GM15510 (cell line): ENCODE results near the gene CCL4.

Experiments
- POLR2A ChIP-seq: IDR thresholded peaks from 3 replicates; pipeline ENCODE4 v1.6.1; 2011; ENCODE audit warnings: borderline replicate concordance; ENCODE audit not compliant: insufficient read length; ENCODE audit errors: extremely low read depth

Gene CCL4

DNA sequence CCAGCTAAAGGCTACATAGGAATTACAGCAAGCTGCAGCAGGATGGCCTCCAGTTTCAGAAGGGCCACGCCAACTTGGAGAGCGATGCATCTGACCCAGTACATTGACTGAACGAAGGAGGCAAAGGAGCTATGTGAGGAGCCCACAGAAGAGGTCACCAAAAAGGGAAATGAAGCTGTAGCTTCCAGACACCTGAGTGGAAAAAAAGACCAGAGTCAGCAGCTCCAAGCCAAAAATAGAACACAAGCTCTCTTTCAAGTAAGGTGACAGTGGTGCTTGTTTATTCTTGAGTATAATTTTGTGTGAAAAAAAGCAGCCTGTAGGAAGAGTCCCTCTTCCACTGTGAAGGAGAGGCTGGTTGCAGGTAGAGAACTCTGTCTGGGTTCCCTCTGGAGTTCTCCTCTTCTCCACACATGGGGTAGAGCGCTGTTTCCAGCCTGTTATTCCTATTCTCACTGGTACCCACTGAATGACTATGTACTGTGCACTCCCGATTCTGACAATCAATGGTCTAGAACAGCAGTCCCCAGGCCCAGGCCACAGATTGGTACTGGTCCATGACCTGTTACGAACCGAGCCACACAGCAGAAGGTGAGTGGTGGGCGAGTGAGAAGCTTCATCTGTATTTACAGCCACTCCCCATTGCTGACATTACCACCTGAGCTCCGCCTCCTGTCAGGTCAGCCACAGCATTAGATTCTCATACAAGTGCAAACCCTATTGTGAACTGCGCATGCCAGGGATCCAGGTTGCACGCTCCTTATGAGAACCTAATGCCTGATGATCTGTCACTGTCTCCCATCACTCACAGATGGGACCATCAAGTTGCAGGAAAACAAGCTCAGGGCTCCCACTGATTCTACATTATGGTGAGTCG lies 15.1 kb downstream of the CCL4 start:
- TF ChIP-seq POLR2A = no peak

DNA sequence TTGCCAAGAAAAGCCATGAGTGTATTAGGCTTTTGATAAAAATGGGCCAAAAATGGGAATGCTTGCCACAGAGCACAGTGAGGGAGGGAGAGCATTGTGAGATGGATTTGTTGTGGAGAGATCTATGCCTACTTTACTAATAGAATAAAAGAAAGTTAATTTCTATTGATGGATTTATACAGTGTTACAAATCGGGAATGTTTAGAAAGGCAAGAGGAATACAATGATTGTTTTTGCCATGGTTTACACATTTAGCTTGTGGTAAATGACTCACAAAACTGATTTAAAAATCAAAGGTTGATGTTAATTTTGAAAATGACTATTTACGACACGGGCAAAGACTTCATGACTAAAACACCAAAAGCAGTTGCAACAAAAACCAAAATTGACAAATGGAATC lies 16.6 kb downstream of the CCL4 start:
- TF ChIP-seq POLR2A = no peak

DNA sequence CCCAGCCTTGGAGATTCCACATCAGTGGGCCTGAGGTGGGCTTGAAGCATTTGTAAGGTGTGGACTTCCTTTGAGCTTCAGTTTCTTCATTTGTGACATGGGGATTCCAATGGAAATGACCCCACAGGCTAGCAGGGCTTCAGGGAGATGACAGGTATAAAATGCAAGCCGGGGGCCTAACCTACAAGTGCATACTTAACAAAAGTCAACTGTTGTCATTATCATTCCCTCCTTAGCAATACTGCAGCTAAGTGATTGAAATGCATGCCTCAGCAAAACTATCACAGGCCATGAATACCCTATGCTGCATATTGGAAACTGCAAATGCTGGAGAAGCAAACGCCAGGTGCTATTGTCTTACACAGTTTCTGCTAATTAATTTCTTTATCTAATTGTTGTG lies 19.8 kb downstream of the CCL4 start:
- TF ChIP-seq POLR2A = no peak

DNA sequence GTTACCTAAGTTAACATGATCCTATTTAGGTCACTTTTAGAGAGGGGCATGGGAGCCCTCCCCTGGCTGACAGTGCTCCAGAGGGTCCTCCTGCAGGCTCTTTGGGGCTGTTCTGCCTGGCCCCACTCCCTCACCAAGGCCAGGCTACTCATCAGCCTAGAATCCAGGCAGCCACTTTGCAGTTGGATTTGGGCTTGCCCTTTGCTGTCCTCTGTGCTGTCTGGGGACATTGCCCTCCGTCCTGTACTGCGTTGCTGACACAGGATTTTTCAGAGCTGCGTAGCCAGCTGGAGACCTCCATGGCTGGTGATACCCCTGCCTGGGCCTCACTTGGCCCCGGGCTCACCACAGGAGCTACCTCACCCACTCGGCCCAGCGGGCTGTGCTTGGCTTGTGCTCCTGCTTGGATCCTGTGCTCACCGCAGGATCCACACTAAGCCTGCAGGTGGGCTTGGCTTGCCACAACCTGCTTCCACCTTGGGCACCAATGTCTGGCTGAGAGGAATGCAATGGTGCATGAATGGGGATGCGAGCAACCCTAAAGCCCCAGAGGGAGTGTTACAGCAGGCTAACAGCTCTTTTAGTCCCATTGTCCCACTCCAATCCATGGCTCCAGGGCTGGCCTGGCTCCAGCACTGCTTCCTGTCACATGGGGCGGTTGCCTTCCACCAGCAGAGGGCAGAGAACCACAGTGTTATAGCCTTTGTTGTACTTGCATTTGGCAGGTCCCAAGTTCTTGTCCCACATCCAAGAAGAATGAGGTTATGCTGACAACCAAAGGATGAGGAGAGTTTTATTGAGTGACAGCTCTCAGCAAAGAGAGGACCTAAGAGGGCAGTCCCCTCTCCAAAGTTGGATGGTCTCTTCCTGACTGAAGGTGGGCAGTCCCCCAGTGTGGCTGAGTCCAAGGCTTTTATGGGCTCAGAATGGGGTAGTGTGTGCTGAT lies 21.5 kb downstream of the CCL4 start:
- TF ChIP-seq POLR2A = no peak

DNA sequence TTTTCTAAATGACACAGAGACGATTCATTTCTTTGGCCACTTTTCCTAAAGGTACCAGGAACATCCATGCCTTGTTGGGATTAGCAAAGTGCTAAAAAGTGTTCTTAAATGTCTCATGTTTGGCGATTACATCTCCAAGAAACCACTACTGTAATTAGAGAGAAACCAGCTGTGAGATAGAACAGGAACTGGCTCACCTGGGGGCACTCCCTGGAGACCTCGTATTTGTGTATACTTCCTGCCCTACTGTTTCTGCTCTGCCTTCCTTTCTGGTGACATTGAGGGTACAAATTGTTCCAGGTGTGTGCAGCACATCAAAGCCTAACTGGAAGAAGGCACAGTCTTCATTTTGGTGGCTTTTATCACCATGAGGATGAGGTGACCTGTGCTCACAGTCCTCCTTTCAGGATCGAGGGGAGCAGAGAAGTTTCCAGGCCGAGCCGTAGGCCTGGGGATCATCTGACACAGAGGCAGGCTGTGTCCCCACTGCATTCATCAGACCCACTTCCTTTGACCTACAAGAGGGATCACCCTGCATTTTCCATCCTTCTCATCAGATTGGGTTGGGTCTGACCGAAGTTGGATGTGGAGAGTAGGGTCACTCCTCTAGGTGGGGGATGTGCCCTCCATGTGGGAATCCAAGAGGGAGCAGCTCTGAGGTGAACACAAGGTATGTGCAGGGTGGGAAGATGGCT lies 23.7 kb downstream of the CCL4 start:
- TF ChIP-seq POLR2A = no peak

DNA sequence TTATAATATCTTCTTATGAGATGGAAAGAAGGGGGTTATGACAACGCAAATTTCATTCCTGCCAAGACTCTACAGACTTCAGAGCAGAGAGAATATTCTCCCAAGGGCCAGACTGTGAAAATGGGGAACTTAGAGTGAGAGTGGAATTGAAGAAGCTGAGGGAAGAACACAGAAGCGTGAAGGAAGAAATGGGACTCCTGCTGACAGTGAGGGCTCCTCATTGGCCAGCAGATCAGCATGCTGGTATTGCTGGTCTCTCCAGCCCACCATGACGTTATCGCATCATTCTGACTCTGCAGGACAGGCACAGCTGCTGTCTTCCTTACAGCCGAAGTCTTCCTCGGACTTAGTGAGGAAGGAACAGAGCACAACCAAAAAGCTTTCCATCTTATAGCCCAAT lies 24.3 kb downstream of the CCL4 start:
- TF ChIP-seq POLR2A = no peak

DNA sequence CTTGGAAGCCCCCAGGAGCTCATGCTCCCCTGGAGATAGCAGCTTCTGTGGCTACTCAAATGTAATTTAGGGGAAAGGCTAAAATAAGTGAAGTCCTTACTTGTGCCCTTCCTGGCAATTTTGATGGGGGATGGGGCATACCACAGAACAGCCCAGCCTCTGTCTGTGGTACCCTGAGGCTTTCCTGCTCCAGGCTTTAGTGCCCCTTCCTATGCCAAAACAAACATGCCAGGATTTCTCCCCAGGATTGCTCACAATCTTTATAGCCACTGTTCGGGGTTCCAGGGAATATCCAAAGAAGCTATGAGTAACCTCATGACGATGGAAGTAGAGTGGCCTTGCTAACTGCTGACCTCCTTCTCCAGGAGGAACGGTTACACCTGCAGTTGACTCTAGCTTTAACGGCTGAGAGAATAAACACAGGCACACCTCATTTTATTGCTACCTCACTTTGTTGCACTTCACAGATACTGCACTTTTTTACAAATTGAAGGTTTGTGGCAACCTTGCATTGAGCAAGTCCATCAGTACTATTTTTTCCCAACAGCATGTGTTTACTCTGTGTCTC lies 24.9 kb downstream of the CCL4 start:
- no peak for TF ChIP-seq POLR2A

DNA sequence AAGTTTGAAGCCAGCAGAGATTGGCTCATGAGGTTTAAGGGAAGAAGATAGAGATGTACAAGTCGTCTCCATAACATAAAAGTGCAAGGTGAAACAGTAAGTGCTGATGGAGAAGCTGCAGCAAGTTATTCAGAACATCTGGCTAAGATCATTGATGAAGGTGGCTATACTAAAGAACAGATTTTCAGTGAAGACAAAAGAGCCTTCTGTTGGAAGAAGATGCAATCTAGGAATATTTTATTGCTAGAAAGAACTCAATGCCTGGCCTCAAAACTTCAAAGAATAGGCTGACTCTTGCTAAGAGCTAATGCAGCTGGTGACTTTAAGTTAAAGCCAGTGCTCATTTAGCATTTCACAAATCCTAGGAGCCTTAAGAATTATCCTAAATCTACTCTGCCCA lies 26.0 kb downstream of the CCL4 start:
- no peak for TF ChIP-seq POLR2A

DNA sequence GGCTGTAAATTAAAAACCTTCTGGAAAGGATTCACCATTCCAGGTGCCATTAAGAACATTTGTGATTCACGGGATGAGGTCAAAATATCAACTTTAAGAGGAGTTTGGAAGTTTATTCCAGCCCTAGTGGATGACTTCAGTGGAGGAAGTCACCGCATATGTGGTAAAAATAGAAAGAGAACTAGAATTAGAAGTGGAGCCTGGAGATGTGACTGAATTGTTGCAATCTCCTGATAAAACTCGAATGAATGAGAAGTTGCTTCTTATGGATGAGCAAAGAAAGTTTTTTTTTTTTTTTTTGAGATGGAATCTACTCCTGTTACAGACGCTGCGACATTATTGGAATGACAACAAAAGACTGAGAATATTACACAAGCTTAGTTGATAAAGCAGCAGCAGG lies 26.7 kb downstream of the CCL4 start:
- TF ChIP-seq POLR2A = no peak

DNA sequence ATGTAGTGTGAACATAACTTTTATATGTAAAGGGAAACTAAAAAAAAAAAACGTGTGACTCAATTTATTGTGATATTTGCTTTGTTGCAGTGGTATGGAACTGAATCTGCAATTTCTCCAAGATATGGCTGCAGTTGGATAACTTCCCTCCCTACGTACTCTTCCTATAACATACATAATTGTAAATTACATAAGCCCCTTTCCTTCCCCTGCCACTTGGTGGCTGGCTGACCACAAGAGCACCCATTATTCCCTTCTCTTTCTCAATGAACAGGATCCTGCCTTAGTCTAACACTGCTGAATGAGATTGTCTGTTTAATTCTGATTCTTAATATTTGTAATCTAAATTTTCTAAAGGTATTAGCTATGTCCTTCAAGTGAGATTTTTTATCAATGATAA lies 27.8 kb downstream of the CCL4 start:
- no peak for TF ChIP-seq POLR2A

DNA sequence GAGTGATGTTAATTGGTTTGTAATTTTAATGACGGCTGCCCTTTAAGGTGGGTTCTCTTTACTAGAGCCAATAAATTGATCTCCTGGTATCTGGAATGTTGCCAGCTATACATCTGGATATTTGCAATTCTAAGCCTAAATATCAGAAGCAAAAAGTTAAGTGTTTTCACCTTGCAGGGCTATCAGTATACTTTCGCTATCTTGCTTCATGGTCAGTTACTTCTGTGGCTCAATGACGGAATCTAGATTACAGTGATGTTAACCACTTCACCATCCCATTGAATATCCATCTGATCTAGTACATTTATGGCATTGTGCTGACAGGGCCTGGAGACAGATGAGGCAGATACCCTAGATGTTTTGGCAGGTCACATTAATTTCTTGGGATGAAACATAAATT lies 28.3 kb downstream of the CCL4 start:
- no peak for TF ChIP-seq POLR2A

DNA sequence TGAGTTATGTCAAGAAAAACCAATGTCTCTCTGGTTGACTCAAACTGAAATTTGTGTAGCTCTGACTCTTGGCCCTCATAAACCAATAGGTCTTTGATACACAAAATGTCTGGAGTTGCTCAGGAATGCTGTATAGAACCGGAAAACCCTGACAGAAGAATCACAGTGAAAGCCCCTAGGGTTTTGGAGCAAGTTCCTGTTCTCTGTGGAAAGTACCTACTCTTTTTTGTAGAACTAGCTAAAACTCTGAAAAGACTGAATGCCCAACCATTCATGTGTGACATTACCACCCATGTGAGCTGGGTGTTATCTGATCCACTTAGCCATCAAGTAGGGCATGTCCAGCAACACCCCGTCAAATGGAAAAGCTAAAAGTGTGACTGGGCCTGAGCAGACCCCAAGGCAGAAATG lies 28.8 kb downstream of the CCL4 start:
- no peak for TF ChIP-seq POLR2A

DNA sequence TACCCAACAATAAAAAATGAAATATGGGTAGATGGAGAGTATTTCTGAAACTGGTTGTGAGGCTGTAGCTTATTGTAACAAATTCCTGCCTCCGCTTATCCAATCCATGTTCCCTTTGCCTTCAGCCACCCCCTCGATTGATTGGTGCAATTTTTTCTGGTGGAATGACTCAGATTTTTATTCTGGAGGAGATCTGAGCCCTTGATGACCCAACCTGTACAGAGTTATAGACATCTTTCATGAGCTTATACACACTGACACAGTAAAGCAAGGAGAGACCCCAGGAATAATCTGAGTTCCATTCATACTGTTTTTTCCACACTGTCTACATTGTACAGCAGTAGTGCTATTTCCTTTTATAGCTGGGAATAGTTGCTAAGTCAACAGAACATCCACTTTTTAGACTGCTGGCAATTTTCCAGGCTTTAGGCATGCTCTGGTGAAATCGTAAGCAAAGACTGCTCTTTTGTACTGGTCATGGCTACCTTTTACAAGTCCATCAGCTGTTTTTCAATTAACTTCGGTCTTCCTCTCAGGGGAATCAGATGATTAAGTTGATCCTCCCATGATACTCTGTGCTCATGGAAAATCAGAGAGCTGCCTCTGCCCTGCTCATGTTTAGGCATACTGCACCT lies 30.1 kb downstream of the CCL4 start:
- no peak for TF ChIP-seq POLR2A

DNA sequence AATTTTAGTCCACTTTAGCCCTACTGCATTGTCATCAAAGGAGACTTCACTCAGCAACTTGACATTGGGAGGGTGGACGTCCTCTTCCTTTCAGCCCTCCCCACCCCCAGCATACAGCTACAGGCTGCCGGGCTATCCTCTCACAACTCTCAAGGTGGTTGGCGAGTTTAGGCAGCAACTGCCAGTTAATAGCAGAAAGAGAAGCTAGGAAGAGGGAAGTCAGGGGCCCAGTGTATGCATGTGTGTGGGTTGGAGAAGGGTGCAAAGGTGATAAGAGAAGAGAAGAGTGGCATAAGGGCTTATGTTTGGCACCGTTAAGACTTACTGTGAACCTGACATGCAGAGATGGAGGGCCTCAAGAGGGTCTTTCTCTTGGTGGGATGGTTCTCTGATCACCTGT lies 31.8 kb downstream of the CCL4 start:
- TF ChIP-seq POLR2A = no peak
